DND-41 (cell line): Measurements from ENCODE around the gene SLC27A2.

Source experiments
- EZH2 ChIP-seq: IDR thresholded peaks from 3 replicates; pipeline ENCODE4 v1.6.1; 2012; ENCODE audit warnings: borderline replicate concordance, low read depth, mild to moderate bottlenecking, moderate library complexity, low read length, inconsistent platforms; ENCODE audit not compliant: severe bottlenecking
- TF ChIP-seq, protein P1 (sequence below): IDR thresholded peaks from 2 replicates; pipeline ENCODE4 v1.5.1; 2012; ENCODE audit warnings: borderline replicate concordance, low read length, moderate library complexity, mild to moderate bottlenecking; ENCODE audit not compliant: poor library complexity, severe bottlenecking; ENCODE audit errors: extremely low read depth

DNA sequence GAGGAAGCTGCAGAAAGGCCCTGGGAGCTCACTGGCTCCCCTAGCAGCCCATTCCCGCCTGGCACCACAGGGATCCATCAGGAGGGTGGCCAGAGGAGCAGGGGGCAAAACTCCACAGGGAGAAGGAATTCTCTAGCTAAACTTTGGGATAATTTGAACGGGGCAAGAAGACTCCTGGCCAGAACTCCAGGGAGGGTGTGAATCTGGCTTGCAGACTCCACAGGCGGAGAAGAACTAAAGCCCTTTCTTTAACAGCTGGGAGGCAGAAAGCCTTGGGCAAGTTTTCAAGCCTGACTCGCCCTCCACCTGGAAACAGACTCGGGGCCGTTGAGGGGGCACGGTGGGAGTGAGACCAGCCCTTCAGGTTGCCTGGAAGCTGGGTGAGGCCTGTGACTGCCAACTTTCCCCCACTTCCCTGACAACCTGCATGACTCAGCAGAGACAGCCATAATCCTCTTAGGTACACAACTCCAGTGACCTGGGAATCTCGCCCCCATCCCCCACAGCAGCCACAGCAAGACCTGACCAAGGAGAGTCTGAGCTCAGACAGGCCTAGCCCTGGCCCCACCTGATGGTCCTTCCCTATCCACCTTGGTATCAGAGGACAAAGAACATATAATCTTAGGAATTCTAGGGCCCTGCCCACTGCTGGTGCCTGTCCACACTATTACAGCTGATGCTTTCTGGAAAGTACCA lies 28.6 kb downstream of the SLC27A2 start:
- TF ChIP-seq EZH2 = no peak
- TF ChIP-seq, protein P1, sequence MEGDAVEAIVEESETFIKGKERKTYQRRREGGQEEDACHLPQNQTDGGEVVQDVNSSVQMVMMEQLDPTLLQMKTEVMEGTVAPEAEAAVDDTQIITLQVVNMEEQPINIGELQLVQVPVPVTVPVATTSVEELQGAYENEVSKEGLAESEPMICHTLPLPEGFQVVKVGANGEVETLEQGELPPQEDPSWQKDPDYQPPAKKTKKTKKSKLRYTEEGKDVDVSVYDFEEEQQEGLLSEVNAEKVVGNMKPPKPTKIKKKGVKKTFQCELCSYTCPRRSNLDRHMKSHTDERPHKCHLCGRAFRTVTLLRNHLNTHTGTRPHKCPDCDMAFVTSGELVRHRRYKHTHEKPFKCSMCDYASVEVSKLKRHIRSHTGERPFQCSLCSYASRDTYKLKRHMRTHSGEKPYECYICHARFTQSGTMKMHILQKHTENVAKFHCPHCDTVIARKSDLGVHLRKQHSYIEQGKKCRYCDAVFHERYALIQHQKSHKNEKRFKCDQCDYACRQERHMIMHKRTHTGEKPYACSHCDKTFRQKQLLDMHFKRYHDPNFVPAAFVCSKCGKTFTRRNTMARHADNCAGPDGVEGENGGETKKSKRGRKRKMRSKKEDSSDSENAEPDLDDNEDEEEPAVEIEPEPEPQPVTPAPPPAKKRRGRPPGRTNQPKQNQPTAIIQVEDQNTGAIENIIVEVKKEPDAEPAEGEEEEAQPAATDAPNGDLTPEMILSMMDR = no peak
